ENCODE results near the gene RNF208. TPM values are rescaled to one million over a fixed set of nuclear protein-coding genes. Genes with fewer than 3 reads are reported as not detected.

The RNF208 gene
- polyA plus RNA-seq, 3 donors = 1.5 TPM; not detected in 2

DNA sequence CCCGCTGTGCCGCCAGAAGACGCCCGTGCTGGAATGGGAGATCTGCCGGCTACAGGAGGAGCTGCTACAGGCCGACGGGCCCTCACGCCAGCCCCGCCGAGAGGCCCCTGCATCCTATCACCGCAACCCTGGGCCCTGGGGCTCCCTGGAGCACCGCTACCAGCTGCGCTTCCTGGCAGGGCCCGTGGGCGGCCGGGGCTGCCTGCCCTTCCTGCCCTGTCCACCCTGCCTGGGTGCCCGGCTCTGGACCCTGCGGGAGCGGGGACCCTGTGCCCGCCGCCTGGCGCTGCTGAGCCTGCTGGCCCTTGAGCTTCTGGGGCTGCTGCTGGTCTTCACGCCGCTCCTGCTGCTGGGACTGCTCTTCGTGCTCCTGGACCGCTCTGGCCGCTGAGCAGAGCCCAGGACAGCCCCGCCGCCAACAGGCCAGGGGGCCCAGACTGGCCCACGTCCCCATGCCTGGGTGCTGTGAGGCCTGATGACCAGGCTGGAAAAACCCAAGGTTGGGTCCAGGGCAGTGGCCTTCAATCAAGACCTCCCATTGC lies 3.8 kb downstream of the RNF208 start:
- 93% methylated on average over 30 of the region's 30 CpGs for WGBS (ENCODE audit: insufficient coverage)
- Histone ChIP-seq H3K36me3 (replicated peaks in 1 of 2; ENCODE audit: control insufficient read depth in 1 of 2, insufficient read depth in 2 of 2, low read length in 2 of 2) (peaks cover 29 to 33% of the 10 kb centered on the region in 2 donors), H2AFZ (ENCODE audit: insufficient read depth, low read depth, low read length, poor library complexity, severe bottlenecking) (no peak overlapping the region), H3K9ac (ENCODE audit: insufficient read depth, low read length, poor library complexity, severe bottlenecking) (no peak overlapping the region), H3K9me3 (replicated peaks in 1 of 2; ENCODE audit: control insufficient read depth in 1 of 2, insufficient read depth in 1 of 2, low read length in 2 of 2) (no peaks in the 10 kb centered on the region), H3K79me2 (ENCODE audit: insufficient read depth, low read length) (no peaks in the 10 kb centered on the region), H3K4me1 (ENCODE audit: control insufficient read depth in 1 of 2, insufficient read depth in 2 of 2, low read length in 2 of 2) (peaks cover 18 to 35% of the 10 kb centered on the region in 2 donors), H3K4me3 (replicated peaks in 1 of 3; ENCODE audit: low read depth in 2 of 3, low read length in 3 of 3) (no peak overlapping the region), H3K27me3 (ENCODE audit: control insufficient read depth in 2 of 2, insufficient read depth in 2 of 2, low read length in 2 of 2) (peaks cover 0 to 14% of the 10 kb centered on the region in 2 donors), H3K27ac (ENCODE audit: low read depth in 1 of 2, low read length in 2 of 2) (peak overlapping the region in 1 of 2 donors; percentile 20), H4K20me1 (ENCODE audit: insufficient read depth, low read length) (no peaks in the 10 kb centered on the region), H3K4me2 (replicated peaks; ENCODE audit: extremely low read depth, low read length, poor library complexity, severe bottlenecking) (no peak overlapping the region)
- Mint-ChIP-seq H3K27me3 (ENCODE audit: low read depth in 3 of 3) (peaks cover 3 to 22% (median 14%) of the 10 kb centered on the region in 3 donors), H3K36me3 (peaks cover 13 to 24% of the 10 kb centered on the region in 2 donors), H3K4me3 (no peak overlapping the region), H3K27ac (no peak overlapping the region), H3K9me3 (no peaks in the 10 kb centered on the region), H3K4me1 (peaks cover 10% of the 10 kb centered on the region)
- intact Hi-C loops (cut with micrococcal nuclease) = no loop called here
- TF ChIP-seq, protein P1, sequence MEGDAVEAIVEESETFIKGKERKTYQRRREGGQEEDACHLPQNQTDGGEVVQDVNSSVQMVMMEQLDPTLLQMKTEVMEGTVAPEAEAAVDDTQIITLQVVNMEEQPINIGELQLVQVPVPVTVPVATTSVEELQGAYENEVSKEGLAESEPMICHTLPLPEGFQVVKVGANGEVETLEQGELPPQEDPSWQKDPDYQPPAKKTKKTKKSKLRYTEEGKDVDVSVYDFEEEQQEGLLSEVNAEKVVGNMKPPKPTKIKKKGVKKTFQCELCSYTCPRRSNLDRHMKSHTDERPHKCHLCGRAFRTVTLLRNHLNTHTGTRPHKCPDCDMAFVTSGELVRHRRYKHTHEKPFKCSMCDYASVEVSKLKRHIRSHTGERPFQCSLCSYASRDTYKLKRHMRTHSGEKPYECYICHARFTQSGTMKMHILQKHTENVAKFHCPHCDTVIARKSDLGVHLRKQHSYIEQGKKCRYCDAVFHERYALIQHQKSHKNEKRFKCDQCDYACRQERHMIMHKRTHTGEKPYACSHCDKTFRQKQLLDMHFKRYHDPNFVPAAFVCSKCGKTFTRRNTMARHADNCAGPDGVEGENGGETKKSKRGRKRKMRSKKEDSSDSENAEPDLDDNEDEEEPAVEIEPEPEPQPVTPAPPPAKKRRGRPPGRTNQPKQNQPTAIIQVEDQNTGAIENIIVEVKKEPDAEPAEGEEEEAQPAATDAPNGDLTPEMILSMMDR (IDR thresholded peaks at IDR 0.05) = no peak
- DNase-seq = no peak

DNA sequence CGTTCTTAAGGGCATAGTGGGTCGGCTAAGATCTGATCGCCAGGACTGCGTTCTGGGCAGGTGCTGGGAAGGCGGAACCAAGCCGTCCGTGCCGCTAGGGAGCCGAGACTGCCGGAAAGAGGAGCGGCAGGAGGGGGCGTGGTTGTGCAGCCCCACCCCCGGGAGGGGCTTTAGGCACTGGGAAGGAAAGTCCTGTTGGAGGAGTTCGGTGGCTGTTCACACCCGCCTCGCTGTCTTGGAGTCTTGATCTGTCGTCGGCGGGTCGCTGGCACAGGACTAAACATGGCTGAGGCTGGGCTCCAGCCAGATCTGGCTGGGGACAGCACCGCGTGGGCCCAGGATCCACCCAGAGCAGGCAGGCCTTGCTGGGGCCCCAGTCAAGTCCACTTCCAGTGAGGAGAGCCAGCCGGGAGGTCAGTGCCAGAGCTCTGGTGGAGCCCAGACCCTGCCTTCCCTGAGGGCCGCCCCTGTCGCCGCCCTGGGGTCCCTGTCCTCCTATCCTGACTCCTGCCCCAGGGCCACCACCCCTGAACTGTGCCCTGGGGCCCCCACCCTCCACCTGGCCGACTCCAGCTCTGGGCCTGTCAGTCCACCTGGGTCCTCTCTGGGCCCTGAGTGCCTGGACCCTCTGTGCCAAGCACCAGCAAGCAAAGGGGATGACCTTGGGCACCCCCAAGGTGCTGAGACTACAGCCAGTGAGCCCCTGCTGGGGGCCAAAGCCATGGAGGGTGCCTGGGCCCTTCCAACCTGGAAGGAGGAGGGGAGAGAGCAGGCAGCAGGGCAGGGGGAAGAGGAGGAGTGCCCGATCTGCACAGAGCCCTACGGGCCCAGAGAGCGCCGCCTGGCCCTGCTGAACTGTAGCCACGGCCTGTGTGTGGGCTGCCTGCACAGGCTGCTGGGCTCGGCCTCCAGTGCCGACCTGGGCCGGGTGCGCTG lies 4.5 kb downstream of the RNF208 start:
- no peaks in the 10 kb centered on the region for H3K9me3 Mint-ChIP-seq
- Histone ChIP-seq H3K27me3 (ENCODE audit: control insufficient read depth in 2 of 2, insufficient read depth in 2 of 2, low read length in 2 of 2) (peaks cover 0 to 14% of the 10 kb centered on the region in 2 donors), H3K4me2 (replicated peaks; ENCODE audit: extremely low read depth, low read length, poor library complexity, severe bottlenecking) (no peak overlapping the region), H3K36me3 (replicated peaks in 1 of 2; ENCODE audit: control insufficient read depth in 1 of 2, insufficient read depth in 2 of 2, low read length in 2 of 2) (peaks cover 30 to 33% of the 10 kb centered on the region in 2 donors), H4K20me1 (ENCODE audit: insufficient read depth, low read length) (no peaks in the 10 kb centered on the region), H3K4me3 (replicated peaks in 1 of 3; ENCODE audit: low read depth in 2 of 3, low read length in 3 of 3) (no peak overlapping the region), H3K4me1 (ENCODE audit: control insufficient read depth in 1 of 2, insufficient read depth in 2 of 2, low read length in 2 of 2) (peaks cover 11 to 29% of the 10 kb centered on the region in 2 donors), H3K9me3 (replicated peaks in 1 of 2; ENCODE audit: control insufficient read depth in 1 of 2, insufficient read depth in 1 of 2, low read length in 2 of 2) (no peaks in the 10 kb centered on the region), H3K79me2 (ENCODE audit: insufficient read depth, low read length) (no peaks in the 10 kb centered on the region), H2AFZ (ENCODE audit: insufficient read depth, low read depth, low read length, poor library complexity, severe bottlenecking) (no peak overlapping the region), H3K27ac (ENCODE audit: low read depth in 1 of 2, low read length in 2 of 2) (no peak overlapping the region), H3K9ac (ENCODE audit: insufficient read depth, low read length, poor library complexity, severe bottlenecking) (no peak overlapping the region)
- H3K27ac Mint-ChIP-seq = peak overlapping the region in 1 of 7 donors; percentile 54
- TF ChIP-seq, protein P1 (IDR thresholded peaks at IDR 0.05) = no peak
- DNase-seq = no peak
- peaks cover 3 to 18% (median 10%) of the 10 kb centered on the region in 3 donors for H3K27me3 Mint-ChIP-seq (ENCODE audit: low read depth in 3 of 3)
- 82% methylated on average over 33 of the region's 36 CpGs for WGBS (ENCODE audit: insufficient coverage)
- H3K4me3 Mint-ChIP-seq = peak overlapping the region; percentile 19 to 35
- H3K4me1 Mint-ChIP-seq = peaks cover 5% of the 10 kb centered on the region
- intact Hi-C loops (cut with micrococcal nuclease) = no loop called here
- peaks cover 16 to 28% of the 10 kb centered on the region in 2 donors for H3K36me3 Mint-ChIP-seq
